WI38 (cell line): ENCODE data around the gene LRMDA.

Source experiments
- H3K4me3 ChIP-seq: 2 replicates; pipeline ENCODE4 v1.5.1; 2011; ENCODE audit warnings: low read depth, mild to moderate bottlenecking, control low read depth, low read length
- CTCF ChIP-seq: IDR thresholded peaks from 2 replicates; pipeline ENCODE4 v1.5.1; 2012; ENCODE audit warnings: low read depth, mild to moderate bottlenecking, control low read depth, low read length

The LRMDA gene

GRCh38 chr10:76043261-76043660, 611.8 kb downstream of the LRMDA start:
- no peak for TF ChIP-seq CTCF
- no peak overlapping the region for H3K4me3 ChIP-seq

DNA sequence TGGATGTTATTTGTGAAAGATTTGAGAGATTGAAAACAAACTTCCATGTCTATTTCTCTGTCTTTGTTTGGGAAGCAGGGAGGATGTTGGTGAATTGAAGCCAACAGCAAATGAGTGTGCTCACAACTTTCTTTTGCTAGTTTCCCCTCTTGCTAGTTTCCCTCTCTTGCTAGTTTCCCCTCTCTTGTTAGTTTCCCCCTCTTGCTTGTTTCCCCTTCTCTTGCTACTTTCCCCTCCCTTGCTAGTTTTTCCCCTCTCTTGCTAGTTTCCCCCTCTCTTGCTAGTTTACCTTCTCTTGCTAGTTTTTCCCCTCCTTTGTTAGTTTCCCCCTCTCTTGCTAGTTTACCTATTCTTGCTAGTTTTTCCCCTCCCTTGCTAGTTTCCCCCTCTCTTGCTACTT, 613.3 kb downstream of the LRMDA start:
- TF ChIP-seq CTCF = no peak
- no peak overlapping the region for H3K4me3 ChIP-seq

DNA sequence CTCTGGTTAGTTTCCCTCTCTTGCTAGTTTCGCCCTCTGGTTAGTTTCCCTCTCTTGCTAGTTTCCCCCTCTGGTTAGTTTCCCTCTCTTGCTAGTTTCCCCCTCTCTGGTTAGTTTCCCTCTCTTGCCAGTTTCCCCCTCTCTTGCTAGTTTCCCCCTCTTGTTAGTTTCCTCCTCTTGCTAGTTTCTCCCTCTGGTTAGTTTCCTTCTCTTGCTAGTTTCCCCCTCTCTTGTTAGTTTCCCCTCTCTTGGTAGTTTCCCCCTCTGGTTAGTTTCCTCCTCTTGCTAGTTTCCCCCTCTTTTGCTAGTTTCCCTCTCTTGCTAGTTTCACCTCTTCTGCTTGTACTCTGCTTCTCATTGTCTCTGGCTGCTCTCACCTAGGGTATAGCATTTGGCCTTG, 613.8 kb downstream of the LRMDA start:
- no peak for TF ChIP-seq CTCF
- H3K4me3 ChIP-seq = no peak overlapping the region

DNA sequence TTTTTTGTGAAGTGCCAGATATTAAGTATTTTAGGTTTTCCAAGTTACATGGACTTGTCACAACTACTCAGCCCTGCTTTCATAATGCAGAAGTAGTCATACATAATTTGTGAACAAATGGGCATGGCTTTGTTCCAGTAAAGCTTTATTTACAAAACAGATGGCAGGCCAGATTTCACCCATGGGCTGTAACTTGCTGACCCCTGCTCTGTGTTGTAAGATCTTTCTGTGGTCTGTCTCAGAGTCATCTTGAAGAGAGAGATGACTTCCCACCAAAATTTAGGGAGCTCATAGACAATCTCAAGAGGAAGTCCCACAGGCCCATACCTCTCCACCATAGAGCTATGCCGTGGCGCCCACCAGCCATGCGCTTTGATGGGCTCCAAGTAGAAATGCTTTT, 616.1 kb downstream of the LRMDA start:
- H3K4me3 ChIP-seq = no peak overlapping the region
- TF ChIP-seq CTCF = no peak

DNA sequence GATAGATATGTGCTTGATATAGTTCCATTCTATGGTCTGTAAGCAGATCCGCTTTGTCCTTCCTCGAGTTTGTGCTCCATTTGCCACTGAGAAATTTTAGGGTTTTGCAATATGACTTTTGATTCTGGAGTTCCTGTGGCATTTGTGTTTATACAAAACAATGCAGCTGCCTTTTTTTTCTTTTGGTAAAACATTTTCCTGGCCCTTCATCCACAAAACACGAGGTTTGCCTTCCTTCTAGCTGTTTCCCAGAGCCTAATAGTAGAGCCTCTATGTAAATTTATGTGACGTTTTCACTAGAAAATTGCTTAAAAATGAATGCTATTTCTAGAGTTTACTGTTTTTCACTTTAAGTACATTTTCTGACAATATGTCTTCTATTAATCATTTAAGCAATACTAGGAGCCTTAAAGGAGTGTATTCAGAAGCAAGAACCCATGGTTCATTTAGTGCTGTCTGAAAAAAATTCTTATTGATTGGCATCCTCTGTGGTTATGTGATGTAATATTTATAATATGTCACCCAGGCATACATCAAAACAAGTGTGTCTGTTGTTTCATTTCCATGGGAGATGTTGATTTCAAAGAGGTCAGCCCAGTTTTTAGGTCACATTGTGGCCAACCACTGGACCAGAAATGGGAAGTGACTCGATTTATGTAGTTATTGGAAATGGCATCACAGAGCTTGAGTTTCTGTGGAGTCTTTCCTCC, 618.3 kb downstream of the LRMDA start:
- no peak for TF ChIP-seq CTCF

GRCh38 chr10:76050291-76050625, 618.8 kb downstream of the LRMDA start:
- no peak for TF ChIP-seq CTCF
- no peak overlapping the region for H3K4me3 ChIP-seq

More for the DNA sequence above, 618.3 kb downstream of the LRMDA start:
- H3K4me3 ChIP-seq = no peak overlapping the region

DNA sequence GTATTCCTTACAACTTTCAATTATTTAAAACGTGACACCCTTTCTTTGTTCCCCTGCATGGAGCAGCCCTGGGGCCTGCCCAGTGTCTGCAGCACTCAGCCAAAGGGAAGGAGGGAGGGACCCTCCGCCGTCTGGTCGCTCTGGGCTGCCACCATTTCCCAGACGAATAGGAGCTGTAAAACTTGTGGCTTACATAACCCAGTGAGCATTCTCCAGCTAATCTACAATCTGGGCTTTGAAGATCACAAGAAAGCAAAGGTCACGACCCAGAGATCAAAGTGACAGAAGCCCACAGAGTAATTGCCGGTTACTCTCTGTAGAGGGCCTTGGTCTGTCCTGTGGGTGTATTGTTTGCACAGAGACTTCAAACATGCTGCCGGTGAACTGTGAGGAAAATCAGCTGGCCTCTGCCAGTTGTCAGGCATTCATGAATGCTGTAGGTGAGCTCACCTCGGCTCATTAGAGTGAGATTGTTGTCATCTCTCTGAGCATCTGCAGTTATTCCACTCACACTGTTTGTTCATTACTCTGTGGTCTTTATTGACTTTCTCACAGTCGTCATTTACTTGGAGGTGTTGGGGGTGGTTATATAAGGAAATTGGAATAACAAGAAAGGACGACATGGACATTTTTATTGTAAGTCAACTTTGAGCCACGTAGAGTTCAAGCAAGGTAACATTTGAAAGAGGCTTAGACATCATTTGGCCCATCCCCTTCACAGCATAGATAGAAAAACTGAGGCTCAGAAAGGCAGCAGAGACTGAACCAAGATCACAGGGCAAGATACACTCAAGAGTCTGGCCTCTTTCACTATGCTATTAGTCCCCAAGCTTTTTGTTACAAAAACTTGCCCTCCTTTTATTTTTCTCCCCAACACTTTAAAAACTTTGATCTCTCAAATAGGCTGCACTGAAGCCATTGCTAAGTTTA, 619.8 kb downstream of the LRMDA start:
- TF ChIP-seq CTCF = no peak
- no peak overlapping the region for H3K4me3 ChIP-seq
